Body of pancreas (tissue), 4 donors: Measurements from ENCODE around the gene LMBR1. TPM values are rescaled to one million over a fixed set of nuclear protein-coding genes. Genes with fewer than 3 reads are reported as not detected.
"Not testable (repeated sequence)": the region's sequence is repeated elsewhere in the genome, so short reads cannot be mapped to it uniquely, and the experiment has no call there.

Experiments
- ATAC-seq: fragments of 150-250 bp; one replicate; pipeline ENCODE4 v1.9.1; 2016
- DNase-seq, 4 donors: peaks; one replicate each; pipeline ENCODE4 v3.0.0-alpha.2; 2019
- H3K27ac ChIP-seq, 4 donors: fragments of 200-600 bp; sonication (generic); 1 replicate in 3 of 4; 2 replicates in 1 of 4; pipeline versions ENCODE4 v1.5.1 to v1.6.1; 2016 to 2019; ENCODE audit warnings: mild to moderate bottlenecking in 1 of 4, mixed read lengths in 1 of 4, moderate library complexity in 1 of 4
- H3K27me3 ChIP-seq, 2 donors: fragments of 200-600 bp; sonication (generic); one replicate each; pipeline ENCODE4 v1.6.0; 2016; ENCODE audit warnings: mild to moderate bottlenecking in 1 of 2
- H3K36me3 ChIP-seq, 2 donors: fragments of 200-600 bp; sonication (generic); replicated peaks in 1 of 2; 2 replicates each; pipeline ENCODE4 v1.5.1; 2016; ENCODE audit warnings: low read depth in 2 of 2; ENCODE audit not compliant: insufficient read depth in 1 of 2
- H3K4me1 ChIP-seq: fragments of 200-600 bp; sonication (generic); one replicate; pipeline ENCODE4 v1.6.0; 2016
- H3K4me3 ChIP-seq, 2 donors: fragments of 200-600 bp; sonication (generic); 1 replicate in 1 of 2; 2 replicates in 1 of 2; pipeline ENCODE4 v1.5.1; 2016 to 2019
- H3K9me3 ChIP-seq, 3 donors: fragments of 200-600 bp; sonication (generic); 1 replicate in 2 of 3; 2 replicates in 1 of 3; pipeline ENCODE4 v1.5.1; 2016
- CTCF ChIP-seq, 7 experiments: fragments of 450-650 bp in 4 of 7; fragments of 200-600 bp in 3 of 7; sonication (generic) in 3 of 7; IDR thresholded peaks; one replicate each; pipeline ENCODE4 v1.5.1; 2016 to 2019; ENCODE audit warnings: antibody characterized with exemption in 7 of 7
- POLR2A ChIP-seq, 3 donors: fragments of 450-650 bp; IDR thresholded peaks; one replicate each; pipeline ENCODE4 v1.6.1; 2016; ENCODE audit warnings: antibody characterized with exemption in 3 of 3, mild to moderate bottlenecking in 2 of 3
- WGBS, 2 donors: methylation state at CpG; one replicate each; pipeline ENCODE4 v1.1.5; 2017; 5-methylcytosine and 5-hydroxymethylcytosine counted together
- intact Hi-C: fragments of 100-400 bp; cut with DNase I; formaldehyde crosslinking; loops from one replicate; pipeline ENCODE4 v1.15.1; 2023
- total RNA-seq, 2 donors: library from RNA; depleted of rRNA; stranded (reverse); fragments of >200 nt; gene quantifications; one replicate each; pipeline ENCODE4 v1.1.0, GENCODE V29; 2016

LMBR1 gene
- total RNA-seq, 2 donors from 2014 or later, result 23.4 to 54.0 TPM

- peaks cover 0 to 8% (median 0%) of the 10 kb centered on the region in 3 donors for H3K9me3 ChIP-seq
- H3K4me3 ChIP-seq, result no peak overlapping the region
- H3K4me1 ChIP-seq, result no peaks in the 10 kb centered on the region
- no peak for ATAC-seq
- TF ChIP-seq POLR2A (IDR thresholded peaks at IDR 0.05), result no peak
- TF ChIP-seq CTCF (IDR thresholded peaks at IDR 0.05), result no peak
- DNase-seq, result no peak
- H3K27ac ChIP-seq, result no peak overlapping the region
- no peaks in the 10 kb centered on the region for H3K36me3 ChIP-seq
- intact Hi-C loops, result no loop called here
- no peaks in the 10 kb centered on the region for H3K27me3 ChIP-seq
Observed at GRCh38 chr7:156858523-156858922, 34.5 kb downstream of the LMBR1 start.

GRCh38 chr7:156857757-156858156 is 35.2 kb downstream of the LMBR1 start:
- Histone ChIP-seq H3K36me3 (no peaks in the 10 kb centered on the region), H3K27me3 (no peaks in the 10 kb centered on the region), H3K27ac (no peak overlapping the region), H3K4me3 (no peak overlapping the region), H3K4me1 (no peaks in the 10 kb centered on the region), H3K9me3 (peaks cover 0 to 8% (median 0%) of the 10 kb centered on the region in 3 donors)
- DNase-seq (no peak), ATAC-seq (no peak)
- WGBS, 2 donors, result 97 to 100% methylated on average over 1 of the region's 1 CpG
- intact Hi-C loops, result no loop called here
- TF ChIP-seq POLR2A (IDR thresholded peaks at IDR 0.05), result no peak
- no peak for TF ChIP-seq CTCF (IDR thresholded peaks at IDR 0.05)

- H3K4me3 ChIP-seq, result no peak overlapping the region
- DNase-seq (no peak), ATAC-seq (no peak)
- H3K36me3 ChIP-seq, result no peaks in the 10 kb centered on the region
- no peak overlapping the region for H3K27ac ChIP-seq
- intact Hi-C loops, result no loop called here
- H3K4me1 ChIP-seq, result no peaks in the 10 kb centered on the region
- 91 to 96% methylated on average over 5 of the region's 5 CpGs for WGBS, 2 donors
- no peaks in the 10 kb centered on the region for H3K9me3 ChIP-seq
- TF ChIP-seq CTCF (IDR thresholded peaks at IDR 0.05), result no peak
- TF ChIP-seq POLR2A (IDR thresholded peaks at IDR 0.05), result no peak
- H3K27me3 ChIP-seq, result no peaks in the 10 kb centered on the region
Observed at GRCh38 chr7:156854654-156855053, 38.3 kb downstream of the LMBR1 start.

GRCh38 chr7:156848979-156849378 is 44.0 kb downstream of the LMBR1 start:
- Histone ChIP-seq H3K27ac (no peak overlapping the region), H3K4me1 (no peaks in the 10 kb centered on the region), H3K36me3 (no peaks in the 10 kb centered on the region), H3K9me3 (no peaks in the 10 kb centered on the region), H3K4me3 (no peak overlapping the region), H3K27me3 (no peaks in the 10 kb centered on the region)
- 97 to 100% methylated on average over 3 of the region's 3 CpGs for WGBS, 2 donors
- intact Hi-C loops, result no loop called here
- ATAC-seq, result no peak
- TF ChIP-seq POLR2A (IDR thresholded peaks at IDR 0.05), result no peak
- TF ChIP-seq CTCF (IDR thresholded peaks at IDR 0.05), result no peak
- DNase-seq, result no peak

- TF ChIP-seq POLR2A (IDR thresholded peaks at IDR 0.05) (no peak), CTCF (IDR thresholded peaks at IDR 0.05) (no peak)
- Histone ChIP-seq H3K4me3 (no peak overlapping the region), H3K27me3 (no peaks in the 10 kb centered on the region), H3K9me3 (no peaks in the 10 kb centered on the region), H3K36me3 (no peaks in the 10 kb centered on the region), H3K4me1 (peaks cover 17% of the 10 kb centered on the region), H3K27ac (no peak overlapping the region)
- whole genome bisulfite sequencing, 2 donors, result 61% methylated on average over 5 of the region's 5 CpGs
- no peak for ATAC-seq
- no peak for DNase-seq
- intact Hi-C loops, result no loop called here
Observed at GRCh38 chr7:156845379-156846101, 47.4 kb downstream of the LMBR1 start.

GRCh38 chr7:156843582-156843981 is 49.4 kb downstream of the LMBR1 start:
- ATAC-seq, H3K27ac ChIP-seq, H3K27me3 ChIP-seq, intact Hi-C loops, H3K4me3 ChIP-seq, H3K36me3 ChIP-seq, DNase-seq, H3K9me3 ChIP-seq: not testable (repeated sequence)
- WGBS, 2 donors, result 94 to 97% methylated on average over 6 of the region's 6 CpGs
- H3K4me1 ChIP-seq, result peaks cover 17% of the 10 kb centered on the region
